Cerebellar cortex (tissue), 1 donor: Measurements from ENCODE around the gene ELOVL6.
"Not testable (repeated sequence)": the region's sequence is repeated elsewhere in the genome, so short reads cannot be mapped to it uniquely, and the experiment has no call there.

Experiments
- DNase-seq: peaks from one replicate; pipeline ENCODE4 v3.0.0-alpha.2; 2015; ENCODE audit warnings: low spot score

The ELOVL6 gene

DNA sequence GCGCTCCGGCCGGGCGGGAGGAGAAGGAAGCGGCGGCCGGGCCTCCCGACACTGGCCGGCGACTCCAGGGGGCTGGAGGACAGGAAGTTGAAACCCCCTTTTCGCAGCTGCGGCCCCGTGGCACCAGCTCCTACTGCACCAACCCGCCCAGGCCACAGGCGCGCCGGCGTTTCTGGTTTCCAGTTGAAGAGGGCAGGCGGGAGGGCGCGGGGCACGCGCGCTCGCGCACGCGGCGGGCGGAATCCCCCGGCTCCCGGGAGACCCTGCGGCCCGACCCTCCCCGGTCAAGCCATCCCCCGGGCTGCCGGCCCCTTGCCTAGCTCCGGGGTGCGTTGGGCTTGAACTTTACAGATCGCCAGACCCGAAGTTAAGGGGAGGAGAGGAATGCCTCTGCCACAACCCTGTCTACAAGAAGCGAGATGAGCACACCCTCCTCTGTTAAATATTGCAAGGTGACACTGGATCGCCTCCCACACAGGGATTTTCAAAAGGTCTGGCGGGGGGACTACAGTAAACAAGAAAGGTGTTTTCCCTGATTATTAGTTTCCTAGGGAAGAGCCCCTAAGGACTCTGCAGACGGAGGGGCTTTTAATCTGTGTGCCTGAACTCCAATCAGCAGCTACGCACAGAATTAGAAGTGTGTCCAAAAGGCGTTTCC lies 1.4 kb downstream of the ELOVL6 start:
- peak; percentile 38 for DNase-seq

DNA sequence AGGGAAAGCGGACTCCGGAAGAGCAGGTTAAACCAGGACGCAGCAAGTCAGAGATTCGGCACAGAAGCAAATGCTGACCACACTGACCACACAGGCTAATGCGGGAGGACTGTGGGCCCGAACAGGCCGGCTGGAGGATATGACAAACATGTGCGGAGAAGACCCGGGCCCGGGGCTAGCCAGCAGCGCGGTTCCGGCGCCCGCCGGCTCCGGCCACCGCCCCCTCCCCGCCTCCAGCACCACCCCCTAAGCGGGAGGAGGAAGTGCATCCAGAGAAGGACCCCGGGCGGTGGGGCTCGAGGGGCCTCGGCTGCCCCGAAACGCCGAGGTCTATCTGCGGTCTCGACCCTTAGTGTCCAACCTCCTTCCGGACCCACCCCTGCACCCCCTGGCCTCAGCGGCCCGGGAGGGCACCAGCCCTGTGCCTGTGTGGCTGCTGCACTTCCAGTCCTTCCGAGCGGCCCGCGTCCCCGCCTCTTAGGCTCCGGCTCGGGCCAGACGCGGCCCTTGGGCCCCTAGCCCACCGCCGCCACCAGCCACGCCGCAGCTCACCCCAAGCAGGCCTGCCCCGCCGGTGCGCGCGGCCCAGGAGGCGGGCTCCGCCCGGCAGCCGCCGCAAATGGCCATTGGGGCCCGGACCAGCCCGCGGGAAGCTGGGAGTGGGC lies 2.1 kb downstream of the ELOVL6 start:
- DNase-seq, result peak; percentile 48

- DNase-seq, result peak; percentile 25
Measured at GRCh38 chr4:110195561-110196205, 2.7 kb downstream of the ELOVL6 start.

GRCh38 chr4:110193822-110194761 lies 4.3 kb downstream of the ELOVL6 start:
- DNase-seq, result peak; percentile 93

- DNase-seq, result not testable (repeated sequence)
Measured at GRCh38 chr4:110193287-110193686, 5.1 kb downstream of the ELOVL6 start.

GRCh38 chr4:110190249-110190648 lies 8.2 kb downstream of the ELOVL6 start:
- no peak for DNase-seq

GRCh38 chr4:110188113-110188512 lies 10.3 kb downstream of the ELOVL6 start:
- no peak for DNase-seq

DNA sequence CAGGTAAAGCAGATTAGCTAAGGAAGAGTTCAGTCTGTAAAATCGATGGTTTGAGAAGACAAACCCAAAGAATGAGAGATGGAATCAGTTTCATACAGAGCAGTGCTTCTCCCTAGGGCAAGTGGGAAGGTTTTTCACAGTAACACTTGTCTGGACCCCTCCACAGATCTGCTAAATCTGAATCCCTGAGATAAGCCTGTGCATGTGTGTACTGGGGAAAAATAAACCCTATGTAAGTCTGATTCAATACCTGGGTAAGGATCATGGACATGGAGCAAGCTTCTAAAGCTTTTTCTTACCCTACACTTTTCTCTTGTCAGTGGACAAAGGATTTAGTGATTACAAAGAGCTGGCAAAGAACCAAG lies 13.6 kb downstream of the ELOVL6 start:
- no peak for DNase-seq

DNA sequence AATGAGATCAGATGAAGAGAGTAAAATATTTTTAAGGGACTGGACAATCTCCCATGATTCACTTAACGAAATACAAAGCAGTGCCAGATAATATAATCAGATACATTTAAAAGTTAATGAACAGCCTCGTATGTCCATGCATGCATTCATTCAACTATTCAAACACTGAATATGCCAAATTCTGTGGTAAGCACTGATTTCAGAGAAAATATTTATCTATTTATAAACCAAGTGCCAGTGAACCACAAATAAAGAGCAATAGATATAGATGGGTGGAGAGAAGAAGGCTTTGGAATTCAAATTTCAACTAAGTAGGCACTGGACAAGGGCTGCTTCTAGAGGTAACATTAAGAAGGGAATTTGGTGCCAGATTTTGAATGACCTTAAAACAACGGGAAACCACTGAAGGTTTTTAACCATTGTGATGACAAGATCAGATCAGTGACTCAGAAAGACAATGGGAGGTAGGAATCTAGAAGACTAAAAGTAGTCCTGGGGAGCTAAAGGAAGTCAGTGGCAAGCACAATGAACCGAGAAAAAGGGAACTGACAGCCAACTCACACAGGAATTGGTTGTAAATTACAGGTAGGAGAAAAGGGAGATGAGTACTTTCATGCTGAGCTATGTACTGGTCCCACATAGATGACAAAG lies 14.2 kb downstream of the ELOVL6 start:
- DNase-seq, result no peak

GRCh38 chr4:110183643-110184042 lies 14.8 kb downstream of the ELOVL6 start:
- no peak for DNase-seq

- DNase-seq, result no peak
Measured at GRCh38 chr4:110183058-110183457, 15.4 kb downstream of the ELOVL6 start.

DNA sequence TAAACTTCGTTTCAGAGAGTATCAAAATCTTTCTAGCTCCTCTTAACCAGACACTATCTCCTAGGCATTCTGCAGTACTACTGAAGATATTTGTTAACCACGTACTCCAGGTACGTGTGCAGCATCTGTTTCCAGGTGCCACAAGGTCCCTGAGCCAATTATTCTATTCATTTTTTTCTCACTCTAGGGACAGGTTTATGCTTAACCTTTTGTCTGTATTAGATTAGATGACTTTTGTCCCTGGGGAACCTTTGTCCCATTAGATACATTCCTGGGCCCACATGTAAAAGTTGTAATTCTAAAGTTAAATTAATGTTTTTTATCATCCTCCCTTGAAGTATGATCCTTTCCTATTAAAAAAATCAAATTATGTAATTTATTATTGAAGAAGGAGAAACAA lies 16.5 kb downstream of the ELOVL6 start:
- no peak for DNase-seq

GRCh38 chr4:110175634-110176033 lies 22.8 kb downstream of the ELOVL6 start:
- no peak for DNase-seq

GRCh38 chr4:110172972-110173371 lies 25.4 kb downstream of the ELOVL6 start:
- DNase-seq, result no peak

- DNase-seq, result no peak
Measured at GRCh38 chr4:110171971-110172370, 26.4 kb downstream of the ELOVL6 start.

DNA sequence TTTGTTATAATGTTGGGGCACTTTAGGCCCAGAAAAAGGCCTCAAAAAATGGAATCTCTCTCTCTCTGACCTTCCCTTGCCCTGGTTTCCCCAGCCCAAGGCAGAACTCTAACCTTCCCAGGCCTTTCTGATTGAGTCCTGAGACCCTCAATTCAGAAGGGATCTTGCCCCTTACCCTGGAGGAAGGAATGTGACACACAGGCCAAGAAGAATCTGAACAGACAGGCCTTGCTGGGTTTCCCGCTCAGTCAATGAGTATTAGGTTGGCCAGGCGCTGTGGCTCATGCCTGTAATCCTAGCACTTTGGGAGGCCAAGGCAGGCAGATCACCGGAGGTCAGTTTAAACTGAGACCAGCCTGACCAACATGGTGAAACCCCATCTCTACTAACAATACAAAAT lies 27.6 kb downstream of the ELOVL6 start:
- no peak for DNase-seq

- no peak for DNase-seq
Measured at GRCh38 chr4:110165382-110166286, 32.8 kb downstream of the ELOVL6 start.

DNA sequence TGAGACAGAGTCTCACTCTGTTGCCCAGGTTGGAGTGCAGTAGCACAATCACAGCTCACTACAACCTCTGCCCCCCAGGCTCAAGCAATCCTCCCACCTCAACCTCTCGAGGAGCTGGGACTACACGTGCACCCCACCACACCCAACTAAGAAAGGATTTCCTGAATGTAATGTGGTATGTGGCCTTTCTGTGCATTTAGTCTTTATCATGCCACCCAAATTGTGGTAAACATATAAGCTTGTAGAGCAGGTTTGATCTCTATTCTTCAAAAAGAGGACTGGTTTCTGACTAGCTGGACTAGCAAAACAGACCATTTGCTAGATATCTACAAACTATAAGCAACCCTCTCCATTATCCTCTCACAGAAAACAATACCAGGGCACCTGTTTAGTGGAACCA lies 33.6 kb downstream of the ELOVL6 start:
- no peak for DNase-seq

GRCh38 chr4:110164251-110164650 lies 34.2 kb downstream of the ELOVL6 start:
- DNase-seq, result no peak

DNA sequence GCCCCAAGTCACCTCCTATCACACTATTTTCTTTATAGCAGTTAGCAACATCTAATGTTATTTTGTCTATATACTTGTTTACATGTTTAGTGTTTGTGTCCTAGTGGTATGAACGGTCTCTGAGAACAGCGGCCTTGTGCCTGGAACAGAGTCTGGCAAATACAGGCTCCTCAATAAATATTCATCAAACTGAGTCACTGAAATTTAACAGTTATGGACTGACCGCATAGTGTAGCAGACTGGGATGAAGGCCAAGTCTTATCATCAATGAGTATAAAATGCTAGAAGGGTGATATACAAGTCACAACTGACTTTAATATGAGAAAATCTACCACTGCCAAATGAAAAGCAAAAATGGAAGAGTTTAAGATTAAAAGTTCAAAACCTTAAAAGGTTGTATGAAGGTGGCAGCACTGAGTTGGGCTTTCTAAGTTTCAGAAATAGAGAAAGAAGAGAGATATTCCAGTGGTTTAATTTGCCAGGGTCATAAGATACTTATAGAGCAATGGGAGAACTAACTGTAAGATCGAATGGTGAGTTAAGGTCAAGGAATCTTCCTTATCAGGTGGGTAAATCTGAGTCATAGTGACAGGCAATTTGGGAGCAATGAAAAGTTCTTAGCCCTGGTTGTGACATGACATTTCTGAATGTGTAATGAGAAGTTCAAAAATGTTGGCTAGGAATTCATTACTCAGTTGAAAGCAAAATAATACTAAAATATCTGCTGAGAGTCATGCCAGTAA lies 34.9 kb downstream of the ELOVL6 start:
- DNase-seq, result no peak
